CD4-positive, alpha-beta T cell (primary cell): ENCODE measurements around the gene VPS52. TPM values are rescaled to one million over a fixed set of nuclear protein-coding genes. Genes with fewer than 3 reads are reported as not detected.

Source experiments
- ATAC-seq: fragments of 200-7000 bp; cut with Tn5 transposase; one replicate; pipeline ENCODE4 v1.10.0; 2022; ENCODE audit warnings: mild to moderate bottlenecking; ENCODE audit not compliant: poor library complexity
- CTCF ChIA-PET: fragments of 350-600 bp; sonication (Branson Sonifier 250); formaldehyde crosslinking; loops from one replicate; lab custom pipeline; 2021; ENCODE audit warnings: antibody characterized with exemption, inconsistent platforms; lab: Charles Lee
- POLR2A ChIA-PET: fragments of 350-600 bp; sonication (Branson Sonifier 250); formaldehyde crosslinking; loops from one replicate; lab custom pipeline; 2021; ENCODE audit warnings: antibody characterized with exemption, inconsistent platforms; lab: Charles Lee
- DNase-seq, 14 experiments: peaks; one replicate each; pipeline ENCODE4 v3.0.0-alpha.2; 2013 to 2020; ENCODE audit warnings: mixed read lengths in 2 of 14
- H3K27ac ChIP-seq, 2 donors: one replicate each; pipeline versions ENCODE4 v1.5.1 to v1.7.0; 2013; ENCODE audit warnings: low read length in 2 of 2, low read depth in 1 of 2, mild to moderate bottlenecking in 1 of 2
- H3K27me3 ChIP-seq, 2 experiments: 1 replicate in 1 of 2; 2 replicates in 1 of 2; pipeline versions ENCODE4 v1.6.1 to v1.7.0; 2013; ENCODE audit warnings: low read length in 2 of 2, control low read depth in 1 of 2, mild to moderate bottlenecking in 1 of 2, moderate library complexity in 1 of 2; ENCODE audit not compliant: insufficient read depth in 2 of 2, control insufficient read depth in 1 of 2
- H3K36me3 ChIP-seq: one replicate; pipeline ENCODE4 v1.6.1; 2013; ENCODE audit warnings: low read length, control low read depth; ENCODE audit not compliant: insufficient read depth
- H3K4me1 ChIP-seq: one replicate; pipeline ENCODE4 v1.6.1; 2013; ENCODE audit warnings: low read length, control low read depth; ENCODE audit not compliant: insufficient read depth
- H3K4me3 ChIP-seq: one replicate; pipeline ENCODE4 v1.5.1; 2013; ENCODE audit warnings: mild to moderate bottlenecking, low read length, moderate library complexity
- H3K9me3 ChIP-seq, 2 experiments: 1 replicate in 1 of 2; 2 replicates in 1 of 2; pipeline versions ENCODE4 v1.6.1 to v1.7.0; 2013; ENCODE audit warnings: low read length in 2 of 2, mild to moderate bottlenecking in 2 of 2, control low read depth in 1 of 2, moderate library complexity in 1 of 2; ENCODE audit not compliant: control insufficient read depth in 1 of 2, insufficient read depth in 1 of 2
- H3K27ac Mint-ChIP-seq: one replicate; pipeline ENCODE4 v1.8.0; 2020; ENCODE audit warnings: mixed read lengths
- H3K27me3 Mint-ChIP-seq: one replicate; pipeline ENCODE4 v1.8.0; 2021; ENCODE audit warnings: mixed read lengths
- H3K36me3 Mint-ChIP-seq: one replicate; pipeline ENCODE4 v1.8.0; 2021; ENCODE audit warnings: low read depth, mixed read lengths
- H3K4me1 Mint-ChIP-seq: one replicate; pipeline ENCODE4 v1.8.0; 2021; ENCODE audit warnings: low read depth, mixed read lengths
- H3K4me3 Mint-ChIP-seq: one replicate; pipeline ENCODE4 v1.8.0; 2020; ENCODE audit warnings: mild to moderate bottlenecking, mixed read lengths
- H3K9me3 Mint-ChIP-seq: one replicate; pipeline ENCODE4 v1.8.0; 2020; ENCODE audit warnings: mixed read lengths
- intact Hi-C, 2 experiments: fragments of 100-400 bp; cut with DNase I in 1 of 2; cut with micrococcal nuclease in 1 of 2; formaldehyde crosslinking; loops; one replicate each; pipeline versions ENCODE4 v1.15.1 to v1.9.0; 2023 to 2025; cut with DNase I, micrococcal nuclease
- total RNA-seq, 174 experiments: library from RNA in 2 of 174; stranded (reverse) in 2 of 174; gene quantifications; one replicate each; pipeline ENCODE4 v1.2.3 and lab custom pipeline; 2021 to 2026
- TF ChIP-seq, protein P1 (sequence below): fragments of 200-600 bp; IDR thresholded peaks from one replicate; pipeline ENCODE4 v1.8.0; 2022; ENCODE audit warnings: antibody characterized with exemption, mild to moderate bottlenecking

The VPS52 gene
- total RNA-seq, 2 experiments from 2014 or later: 67.9 TPM

- peaks cover 8% of the 10 kb centered on the region for H3K4me1 ChIP-seq
- no peaks in the 10 kb centered on the region for H3K27me3 ChIP-seq
- no peak for DNase-seq
- ChIA-PET POLR2A (no interaction called here), CTCF (no interaction called here)
- TF ChIP-seq, protein P1, sequence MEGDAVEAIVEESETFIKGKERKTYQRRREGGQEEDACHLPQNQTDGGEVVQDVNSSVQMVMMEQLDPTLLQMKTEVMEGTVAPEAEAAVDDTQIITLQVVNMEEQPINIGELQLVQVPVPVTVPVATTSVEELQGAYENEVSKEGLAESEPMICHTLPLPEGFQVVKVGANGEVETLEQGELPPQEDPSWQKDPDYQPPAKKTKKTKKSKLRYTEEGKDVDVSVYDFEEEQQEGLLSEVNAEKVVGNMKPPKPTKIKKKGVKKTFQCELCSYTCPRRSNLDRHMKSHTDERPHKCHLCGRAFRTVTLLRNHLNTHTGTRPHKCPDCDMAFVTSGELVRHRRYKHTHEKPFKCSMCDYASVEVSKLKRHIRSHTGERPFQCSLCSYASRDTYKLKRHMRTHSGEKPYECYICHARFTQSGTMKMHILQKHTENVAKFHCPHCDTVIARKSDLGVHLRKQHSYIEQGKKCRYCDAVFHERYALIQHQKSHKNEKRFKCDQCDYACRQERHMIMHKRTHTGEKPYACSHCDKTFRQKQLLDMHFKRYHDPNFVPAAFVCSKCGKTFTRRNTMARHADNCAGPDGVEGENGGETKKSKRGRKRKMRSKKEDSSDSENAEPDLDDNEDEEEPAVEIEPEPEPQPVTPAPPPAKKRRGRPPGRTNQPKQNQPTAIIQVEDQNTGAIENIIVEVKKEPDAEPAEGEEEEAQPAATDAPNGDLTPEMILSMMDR: no peak
- H3K9me3 ChIP-seq: no peaks in the 10 kb centered on the region
- no peak for ATAC-seq
- no peaks in the 10 kb centered on the region for H3K36me3 ChIP-seq
- H3K36me3 Mint-ChIP-seq: no peaks in the 10 kb centered on the region
- H3K9me3 Mint-ChIP-seq: no peaks in the 10 kb centered on the region
- H3K4me1 Mint-ChIP-seq: peaks cover 19% of the 10 kb centered on the region
- no peaks in the 10 kb centered on the region for H3K27me3 Mint-ChIP-seq
- H3K27ac Mint-ChIP-seq: no peak overlapping the region
- H3K27ac ChIP-seq: no peak overlapping the region
- H3K4me3 Mint-ChIP-seq: no peak overlapping the region
- no peak overlapping the region for H3K4me3 ChIP-seq
- intact Hi-C loops: no loop called here
Observed at GRCh38 chr6:33243476-33243875, 28.2 kb downstream of the VPS52 start.

GRCh38 chr6:33241968-33242367 lies 29.7 kb downstream of the VPS52 start:
- TF ChIP-seq, protein P1: no peak
- H3K27me3 ChIP-seq: no peaks in the 10 kb centered on the region
- Mint-ChIP-seq H3K4me3 (no peak overlapping the region), H3K4me1 (peaks cover 12% of the 10 kb centered on the region), H3K27ac (peak overlapping the region; percentile 0), H3K36me3 (no peaks in the 10 kb centered on the region), H3K27me3 (peaks cover 5% of the 10 kb centered on the region), H3K9me3 (no peaks in the 10 kb centered on the region)
- no peaks in the 10 kb centered on the region for H3K36me3 ChIP-seq
- no peak overlapping the region for H3K27ac ChIP-seq
- ATAC-seq (peak; percentile 43), DNase-seq (no peak)
- H3K4me3 ChIP-seq: no peak overlapping the region
- intact Hi-C loops: no loop called here
- H3K9me3 ChIP-seq: no peaks in the 10 kb centered on the region
- POLR2A ChIA-PET: no interaction called here
- H3K4me1 ChIP-seq: no peaks in the 10 kb centered on the region
- CTCF ChIA-PET: no interaction called here

DNA sequence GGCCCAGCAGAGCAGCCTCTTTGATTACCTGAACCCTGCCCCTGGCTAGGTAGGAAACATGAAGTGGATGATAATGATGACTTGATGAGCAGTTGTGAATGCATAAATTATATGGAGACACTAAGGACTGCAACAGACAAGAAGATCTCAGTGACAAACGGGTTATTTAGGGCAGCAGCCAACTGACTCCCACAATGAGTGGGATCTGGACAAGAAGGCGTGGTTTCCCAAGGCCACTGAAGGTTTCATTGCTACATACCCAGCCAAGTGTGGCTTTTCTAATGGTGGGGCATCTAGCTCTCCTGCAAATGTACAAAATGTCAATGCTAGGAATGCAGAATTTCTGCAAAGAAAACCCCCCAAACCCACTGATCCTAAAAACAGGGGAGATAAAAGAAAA lies 33.9 kb downstream of the VPS52 start:
- Histone ChIP-seq H3K27ac (no peak overlapping the region), H3K9me3 (no peaks in the 10 kb centered on the region), H3K36me3 (no peaks in the 10 kb centered on the region), H3K4me1 (no peaks in the 10 kb centered on the region), H3K27me3 (peaks cover 6 to 9% of the 10 kb centered on the region in 2 experiments), H3K4me3 (no peak overlapping the region)
- POLR2A ChIA-PET: interaction anchor here (1.1 kb wide), 1 partner anchor 11 kb away, joined by 3 read pairs; no protein-coding TSS in a partner anchor
- Mint-ChIP-seq H3K27ac (no peak overlapping the region), H3K27me3 (peaks cover 31% of the 10 kb centered on the region), H3K4me3 (no peak overlapping the region), H3K9me3 (no peaks in the 10 kb centered on the region), H3K4me1 (peaks cover 12% of the 10 kb centered on the region), H3K36me3 (no peaks in the 10 kb centered on the region)
- ATAC-seq (no peak), DNase-seq (no peak)
- CTCF ChIA-PET: no interaction called here
- TF ChIP-seq, protein P1: no peak
- intact Hi-C loops: no loop called here
